Measurements from ENCODE around the gene FNTB.

DNA sequence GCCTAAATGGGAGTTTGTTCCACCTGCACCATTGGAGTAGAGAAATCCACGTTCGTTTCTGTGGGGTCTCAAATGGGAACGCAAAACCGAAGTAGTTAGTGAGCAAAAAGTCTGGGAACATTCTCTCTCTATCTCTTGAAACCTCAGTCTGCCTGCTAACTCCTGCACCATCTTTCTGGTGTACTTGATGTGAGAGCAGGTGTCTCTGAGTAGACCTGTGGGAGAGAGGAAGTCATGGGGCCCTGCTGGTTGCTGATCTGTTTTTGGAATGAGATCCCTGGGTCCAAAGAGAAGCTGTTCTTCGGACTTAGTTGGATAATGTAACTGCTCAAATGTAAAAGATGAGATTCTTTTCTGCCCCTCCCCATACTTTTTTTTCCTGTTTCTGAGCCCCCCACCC, 58.3 kb downstream of the FNTB start:
- TF ChIP-seq CTCF (IDR thresholded peaks at IDR 0.05) (no peak), POLR2A (IDR thresholded peaks at IDR 0.05) (no peak)
